ENCODE results near the gene NALCN. TPM values are rescaled to one million over a fixed set of nuclear protein-coding genes. Genes with fewer than 3 reads are reported as not detected.

Gene NALCN
- under 1 TPM in 2 of 4 donors, not detected in 2; 0.47 to 0.57 TPM for total RNA-seq

DNA sequence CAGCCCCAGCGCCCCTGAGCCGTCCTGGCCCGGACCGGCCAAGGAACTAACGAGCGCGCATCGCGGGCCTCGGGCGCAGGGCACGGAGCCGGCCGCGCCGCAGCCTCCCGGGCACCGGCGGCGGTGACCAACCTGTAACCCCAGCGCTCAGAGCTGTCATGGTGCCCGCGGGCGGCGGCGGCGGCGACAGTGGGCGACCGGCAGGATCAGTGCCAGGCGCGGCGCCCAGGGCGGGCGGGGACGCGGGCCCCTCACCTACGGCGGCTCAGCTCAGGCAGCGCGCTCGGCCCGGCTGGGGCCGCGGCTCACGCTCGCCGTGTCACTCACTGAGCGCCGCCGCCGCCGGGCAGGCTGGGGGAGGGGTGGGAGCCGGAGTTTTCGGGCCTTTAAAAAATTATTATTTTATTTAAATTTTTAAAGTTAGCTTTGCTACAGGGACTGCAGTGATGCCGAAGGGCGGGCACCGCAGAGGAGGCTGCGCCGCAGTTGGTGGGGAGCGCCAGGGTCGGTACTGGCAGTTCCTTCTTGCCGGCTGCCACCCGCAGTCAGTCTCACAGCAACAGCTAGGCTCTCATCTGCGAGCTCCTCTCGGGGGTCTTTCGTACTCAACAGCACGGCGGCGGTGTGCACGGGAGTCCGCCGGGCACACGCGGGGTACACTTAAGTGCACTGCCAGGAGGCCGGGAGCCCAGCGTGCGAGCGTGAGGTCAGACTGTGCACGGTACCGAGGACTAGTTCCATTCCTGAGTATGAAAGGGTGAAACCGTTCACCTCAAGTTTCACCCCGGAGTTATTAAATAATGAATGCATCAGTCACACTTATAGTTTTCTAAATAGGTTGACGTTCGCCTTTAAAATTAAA, at the start of gene NALCN:
Gene NALCN (minus strand): TSS at position 328 of the 862 bp plus-strand sequence. CDS start 17,382 bp downstream, outside the sequence.
- no peak for DNase-seq
- Histone ChIP-seq H3K27ac (peak within 1 kb of the TSS in 1 of 4 donors; percentile 21), H3K4me1 (peaks cover 0 to 17% (median 13%) of the 10 kb centered on the region in 3 donors), H3K4me3 (peak within 1 kb of the TSS; percentile 17 to 68 (median 47)), H3K9me3 (no peaks in the 10 kb centered on the region), H3K27me3 (peaks cover 0 to 44% (median 0%) of the 10 kb centered on the region in 4 donors), H3K36me3 (no peaks in the 10 kb centered on the region)
- 3 to 6% methylated on average over 26 to 30 of the region's 85 CpGs for WGBS, 2 donors
- TF ChIP-seq POLR2A (IDR thresholded peaks at IDR 0.05): no peak
- TF ChIP-seq, protein P1, sequence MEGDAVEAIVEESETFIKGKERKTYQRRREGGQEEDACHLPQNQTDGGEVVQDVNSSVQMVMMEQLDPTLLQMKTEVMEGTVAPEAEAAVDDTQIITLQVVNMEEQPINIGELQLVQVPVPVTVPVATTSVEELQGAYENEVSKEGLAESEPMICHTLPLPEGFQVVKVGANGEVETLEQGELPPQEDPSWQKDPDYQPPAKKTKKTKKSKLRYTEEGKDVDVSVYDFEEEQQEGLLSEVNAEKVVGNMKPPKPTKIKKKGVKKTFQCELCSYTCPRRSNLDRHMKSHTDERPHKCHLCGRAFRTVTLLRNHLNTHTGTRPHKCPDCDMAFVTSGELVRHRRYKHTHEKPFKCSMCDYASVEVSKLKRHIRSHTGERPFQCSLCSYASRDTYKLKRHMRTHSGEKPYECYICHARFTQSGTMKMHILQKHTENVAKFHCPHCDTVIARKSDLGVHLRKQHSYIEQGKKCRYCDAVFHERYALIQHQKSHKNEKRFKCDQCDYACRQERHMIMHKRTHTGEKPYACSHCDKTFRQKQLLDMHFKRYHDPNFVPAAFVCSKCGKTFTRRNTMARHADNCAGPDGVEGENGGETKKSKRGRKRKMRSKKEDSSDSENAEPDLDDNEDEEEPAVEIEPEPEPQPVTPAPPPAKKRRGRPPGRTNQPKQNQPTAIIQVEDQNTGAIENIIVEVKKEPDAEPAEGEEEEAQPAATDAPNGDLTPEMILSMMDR (IDR thresholded peaks at IDR 0.05): no peak
- intact Hi-C loops (cut with DNase I): no loop called here

GRCh38 chr13:101465877-101466276, 49.6 kb upstream of the NALCN start:
- no peak overlapping the region for H3K4me3 ChIP-seq
- 57 to 62% methylated on average over 3 of the region's 3 CpGs for WGBS, 2 donors
- no peaks in the 10 kb centered on the region for H3K4me1 ChIP-seq
- no peak for DNase-seq
- H3K27me3 ChIP-seq: peaks cover 0 to 6% (median 0%) of the 10 kb centered on the region in 4 donors
- H3K27ac ChIP-seq: no peak overlapping the region
- TF ChIP-seq, protein P1 (IDR thresholded peaks at IDR 0.05): no peak
- no peak for TF ChIP-seq POLR2A (IDR thresholded peaks at IDR 0.05)
- intact Hi-C loops (cut with DNase I): no loop called here
- no peaks in the 10 kb centered on the region for H3K36me3 ChIP-seq
- no peaks in the 10 kb centered on the region for H3K9me3 ChIP-seq

DNA sequence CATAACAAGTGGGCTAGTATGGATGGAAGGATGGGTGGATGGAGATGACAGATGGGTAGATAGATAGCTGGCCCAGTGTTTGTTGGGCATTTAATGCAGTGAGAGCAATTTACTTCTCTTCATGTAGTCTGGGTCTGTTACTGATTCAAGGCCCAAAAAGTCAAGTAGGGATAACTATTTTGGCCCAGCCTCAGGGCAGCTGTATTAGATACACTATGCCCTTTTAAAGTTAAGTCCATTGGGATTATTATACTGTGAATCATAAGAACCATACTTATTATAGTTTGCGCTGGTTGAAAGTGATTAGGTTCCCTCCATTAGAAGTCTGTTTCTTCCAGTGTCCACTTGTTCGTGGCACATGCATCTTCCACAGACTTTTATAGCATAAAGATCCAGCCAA, 40.9 kb upstream of the NALCN start:
- WGBS, 2 donors: 82 to 87% methylated on average over 2 of the region's 2 CpGs

GRCh38 chr13:101455863-101456262, 39.6 kb upstream of the NALCN start:
- peaks cover 0 to 15% (median 0%) of the 10 kb centered on the region in 4 donors for H3K27me3 ChIP-seq
- 17 to 25% methylated on average over 3 of the region's 3 CpGs for WGBS, 2 donors
- no peak for DNase-seq
- intact Hi-C loops (cut with DNase I): no loop called here
- peaks cover 0 to 27% (median under 1%) of the 10 kb centered on the region in 3 donors for H3K4me1 ChIP-seq
- TF ChIP-seq POLR2A (IDR thresholded peaks at IDR 0.05): no peak
- TF ChIP-seq, protein P1 (IDR thresholded peaks at IDR 0.05): no peak
- H3K4me3 ChIP-seq: no peak overlapping the region
- H3K9me3 ChIP-seq: no peaks in the 10 kb centered on the region
- H3K27ac ChIP-seq: no peak overlapping the region
- no peaks in the 10 kb centered on the region for H3K36me3 ChIP-seq

More for the DNA sequence above, 40.9 kb upstream of the NALCN start:
- no peak overlapping the region for H3K4me3 ChIP-seq
- no peak for DNase-seq
- no peak for TF ChIP-seq POLR2A (IDR thresholded peaks at IDR 0.05)
- TF ChIP-seq, protein P1 (IDR thresholded peaks at IDR 0.05): no peak
- no peaks in the 10 kb centered on the region for H3K36me3 ChIP-seq
- peaks cover 0 to 15% (median 0%) of the 10 kb centered on the region in 4 donors for H3K27me3 ChIP-seq
- no peak overlapping the region for H3K27ac ChIP-seq
- intact Hi-C loops (cut with DNase I): no loop called here
- H3K9me3 ChIP-seq: no peaks in the 10 kb centered on the region
- H3K4me1 ChIP-seq: peaks cover 0 to 23% (median 0%) of the 10 kb centered on the region in 3 donors

DNA sequence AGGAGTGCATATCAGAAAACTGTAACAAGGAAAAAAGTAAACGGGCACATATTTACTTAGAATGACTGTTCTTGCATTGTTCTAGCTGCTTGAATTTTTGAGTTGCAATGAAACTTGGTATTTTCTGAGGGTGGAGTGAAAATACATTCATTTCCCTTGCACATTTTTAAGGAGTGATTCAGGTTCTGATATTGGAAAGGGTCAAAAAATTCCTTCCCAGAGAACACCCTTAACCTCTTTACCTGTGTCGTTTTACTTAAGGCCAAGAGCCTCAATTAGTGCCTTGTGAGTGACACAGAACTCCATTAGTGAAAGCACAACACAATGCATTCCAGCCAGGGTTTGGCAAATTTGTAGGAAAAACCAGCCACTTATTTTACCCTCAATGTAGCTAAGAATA, 38.5 kb upstream of the NALCN start:
- Histone ChIP-seq H3K27ac (no peak overlapping the region), H3K36me3 (no peaks in the 10 kb centered on the region), H3K4me3 (no peak overlapping the region), H3K27me3 (peaks cover 0 to 15% (median 0%) of the 10 kb centered on the region in 4 donors), H3K4me1 (peaks cover 0 to 32% (median 4%) of the 10 kb centered on the region in 3 donors), H3K9me3 (no peaks in the 10 kb centered on the region)
- 45 to 49% methylated on average over 2 of the region's 2 CpGs for WGBS, 2 donors
- no peak for TF ChIP-seq POLR2A (IDR thresholded peaks at IDR 0.05)
- intact Hi-C loops (cut with DNase I): no loop called here
- no peak for DNase-seq

Measured in esophagus squamous epithelium (tissue), 5 donors.